HEK293 (cell line): Measurements from ENCODE around the gene SZT2.

Experiments used
- HOXC10 ChIP-seq: sonication (generic); formaldehyde crosslinking; IDR thresholded peaks from 2 replicates; pipeline ENCODE4 v1.8.1; 2023; ENCODE audit warnings: mild to moderate bottlenecking, missing genetic modification reagents
- MEIS1 ChIP-seq: sonication (generic); formaldehyde crosslinking; IDR thresholded peaks from 2 replicates; pipeline ENCODE4 v1.8.1; 2022; ENCODE audit warnings: missing genetic modification reagents, mild to moderate bottlenecking, borderline replicate concordance
- SALL2 ChIP-seq: fragments of 450-650 bp; formaldehyde crosslinking; IDR thresholded peaks from 2 replicates; pipeline ENCODE4 v1.5.0; 2017; ENCODE audit warnings: missing biosample characterization, mild to moderate bottlenecking, missing genetic modification characterization, borderline replicate concordance
- SETDB1 ChIP-seq: IDR thresholded peaks from one replicate; pipeline ENCODE4 v1.6.1; 2017; ENCODE audit warnings: mild to moderate bottlenecking, low read length, moderate library complexity, mixed read lengths; ENCODE audit not compliant: insufficient read length
- ZNF10 ChIP-seq: fragments of 450-650 bp; formaldehyde crosslinking; IDR thresholded peaks from 2 replicates; pipeline ENCODE4 v1.5.1; 2017; ENCODE audit warnings: missing biosample characterization, missing genetic modification characterization
- ZNF132 ChIP-seq: fragments of 450-650 bp; formaldehyde crosslinking; IDR thresholded peaks from 2 replicates; pipeline ENCODE4 v1.5.1; 2017; ENCODE audit warnings: missing biosample characterization, missing genetic modification characterization, borderline replicate concordance
- ZNF266 ChIP-seq: fragments of 450-650 bp; formaldehyde crosslinking; IDR thresholded peaks from 2 replicates; pipeline ENCODE4 v1.5.1; 2016; ENCODE audit warnings: missing biosample characterization, missing genetic modification characterization, low read depth
- ZNF530 ChIP-seq: fragments of 450-650 bp; formaldehyde crosslinking; IDR thresholded peaks from 2 replicates; pipeline ENCODE4 v1.5.1; 2016; ENCODE audit warnings: low read depth, missing biosample characterization, missing genetic modification characterization
- ZNF660 ChIP-seq: fragments of 450-650 bp; IDR thresholded peaks from 2 replicates; pipeline ENCODE4 v1.5.1; 2018; ENCODE audit warnings: missing biosample characterization, mild to moderate bottlenecking, missing genetic modification characterization
- TF ChIP-seq, protein P1 (sequence below): fragments of 450-650 bp; formaldehyde crosslinking; IDR thresholded peaks from 2 replicates; pipeline ENCODE4 v1.5.1; 2016; ENCODE audit warnings: missing biosample characterization, missing genetic modification characterization
- TF ChIP-seq, protein P2 (sequence below): fragments of 450-650 bp; formaldehyde crosslinking; IDR thresholded peaks from 2 replicates; pipeline ENCODE4 v1.5.1; 2016; ENCODE audit warnings: missing biosample characterization, missing genetic modification characterization

DNA sequence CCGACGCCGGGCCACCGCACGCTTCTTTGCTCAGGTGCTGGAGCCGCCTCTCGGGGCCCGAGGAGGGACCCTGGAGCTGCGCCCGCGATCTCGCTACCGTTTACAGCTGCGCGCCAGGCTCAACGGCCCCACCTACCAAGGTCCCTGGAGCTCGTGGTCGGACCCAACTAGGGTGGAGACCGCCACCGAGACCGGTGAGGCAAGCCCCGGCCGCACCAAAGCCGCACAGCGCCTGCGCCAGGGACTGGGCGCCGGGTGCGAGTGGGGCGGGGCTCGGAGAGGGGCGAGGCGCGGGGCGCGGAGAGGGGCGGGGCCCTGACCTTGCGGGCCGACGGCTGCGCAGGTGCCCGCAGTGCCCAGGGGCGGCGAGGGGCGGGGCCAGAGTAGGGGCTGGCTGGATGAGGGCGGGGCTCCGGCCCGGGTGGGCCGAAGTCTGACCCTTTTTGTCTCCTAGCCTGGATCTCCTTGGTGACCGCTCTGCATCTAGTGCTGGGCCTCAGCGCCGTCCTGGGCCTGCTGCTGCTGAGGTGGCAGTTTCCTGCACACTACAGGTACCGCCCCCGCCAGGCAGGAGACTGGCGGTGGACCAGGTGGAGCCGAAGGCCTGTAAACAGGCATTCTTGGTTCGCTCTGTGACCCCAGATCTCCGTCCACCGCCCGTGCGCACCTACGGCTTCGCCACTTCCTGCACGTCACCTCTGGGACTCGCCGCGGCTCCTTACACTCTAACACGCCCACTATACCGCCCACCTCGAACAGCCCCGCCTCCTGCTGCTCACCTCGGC is 40.7 kb upstream of the SZT2 start:
- TF ChIP-seq, protein P1, sequence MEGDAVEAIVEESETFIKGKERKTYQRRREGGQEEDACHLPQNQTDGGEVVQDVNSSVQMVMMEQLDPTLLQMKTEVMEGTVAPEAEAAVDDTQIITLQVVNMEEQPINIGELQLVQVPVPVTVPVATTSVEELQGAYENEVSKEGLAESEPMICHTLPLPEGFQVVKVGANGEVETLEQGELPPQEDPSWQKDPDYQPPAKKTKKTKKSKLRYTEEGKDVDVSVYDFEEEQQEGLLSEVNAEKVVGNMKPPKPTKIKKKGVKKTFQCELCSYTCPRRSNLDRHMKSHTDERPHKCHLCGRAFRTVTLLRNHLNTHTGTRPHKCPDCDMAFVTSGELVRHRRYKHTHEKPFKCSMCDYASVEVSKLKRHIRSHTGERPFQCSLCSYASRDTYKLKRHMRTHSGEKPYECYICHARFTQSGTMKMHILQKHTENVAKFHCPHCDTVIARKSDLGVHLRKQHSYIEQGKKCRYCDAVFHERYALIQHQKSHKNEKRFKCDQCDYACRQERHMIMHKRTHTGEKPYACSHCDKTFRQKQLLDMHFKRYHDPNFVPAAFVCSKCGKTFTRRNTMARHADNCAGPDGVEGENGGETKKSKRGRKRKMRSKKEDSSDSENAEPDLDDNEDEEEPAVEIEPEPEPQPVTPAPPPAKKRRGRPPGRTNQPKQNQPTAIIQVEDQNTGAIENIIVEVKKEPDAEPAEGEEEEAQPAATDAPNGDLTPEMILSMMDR: peak; percentile 39; the same call in 1 of the 2 replicates
- TF ChIP-seq ZNF266 (tag by site-specific recombination): no peak
- TF ChIP-seq, protein P2, sequence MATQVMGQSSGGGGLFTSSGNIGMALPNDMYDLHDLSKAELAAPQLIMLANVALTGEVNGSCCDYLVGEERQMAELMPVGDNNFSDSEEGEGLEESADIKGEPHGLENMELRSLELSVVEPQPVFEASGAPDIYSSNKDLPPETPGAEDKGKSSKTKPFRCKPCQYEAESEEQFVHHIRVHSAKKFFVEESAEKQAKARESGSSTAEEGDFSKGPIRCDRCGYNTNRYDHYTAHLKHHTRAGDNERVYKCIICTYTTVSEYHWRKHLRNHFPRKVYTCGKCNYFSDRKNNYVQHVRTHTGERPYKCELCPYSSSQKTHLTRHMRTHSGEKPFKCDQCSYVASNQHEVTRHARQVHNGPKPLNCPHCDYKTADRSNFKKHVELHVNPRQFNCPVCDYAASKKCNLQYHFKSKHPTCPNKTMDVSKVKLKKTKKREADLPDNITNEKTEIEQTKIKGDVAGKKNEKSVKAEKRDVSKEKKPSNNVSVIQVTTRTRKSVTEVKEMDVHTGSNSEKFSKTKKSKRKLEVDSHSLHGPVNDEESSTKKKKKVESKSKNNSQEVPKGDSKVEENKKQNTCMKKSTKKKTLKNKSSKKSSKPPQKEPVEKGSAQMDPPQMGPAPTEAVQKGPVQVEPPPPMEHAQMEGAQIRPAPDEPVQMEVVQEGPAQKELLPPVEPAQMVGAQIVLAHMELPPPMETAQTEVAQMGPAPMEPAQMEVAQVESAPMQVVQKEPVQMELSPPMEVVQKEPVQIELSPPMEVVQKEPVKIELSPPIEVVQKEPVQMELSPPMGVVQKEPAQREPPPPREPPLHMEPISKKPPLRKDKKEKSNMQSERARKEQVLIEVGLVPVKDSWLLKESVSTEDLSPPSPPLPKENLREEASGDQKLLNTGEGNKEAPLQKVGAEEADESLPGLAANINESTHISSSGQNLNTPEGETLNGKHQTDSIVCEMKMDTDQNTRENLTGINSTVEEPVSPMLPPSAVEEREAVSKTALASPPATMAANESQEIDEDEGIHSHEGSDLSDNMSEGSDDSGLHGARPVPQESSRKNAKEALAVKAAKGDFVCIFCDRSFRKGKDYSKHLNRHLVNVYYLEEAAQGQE (tag by site-specific recombination): no peak
- TF ChIP-seq ZNF660: 0 out of 2 replicates have a peak, but pooled peaks have one; percentile 57
- no peak for TF ChIP-seq SALL2
- no peak for TF ChIP-seq MEIS1
- TF ChIP-seq HOXC10 (CRISPR knock-in tag): no peak
- no peak for TF ChIP-seq ZNF530 (tag by site-specific recombination)
- TF ChIP-seq ZNF10 (tag by site-specific recombination): peak; percentile 18; the same call in 1 of the 2 replicates
- no peak for TF ChIP-seq ZNF132 (tag by site-specific recombination)
- no peak for TF ChIP-seq SETDB1
